Stimulated activated CD8-positive, alpha-beta memory T cell treated with anti-CD3 and anti-CD28 coated beads, Interleukin-7, amount 100 ng/mL, for 1 hour (primary cell): Measurements from ENCODE around the gene C10orf71.

ENCODE experiments used
- DNase-seq, 2 donors: peaks; one replicate each; pipeline ENCODE4 v3.0.0-alpha.2; 2020; ENCODE audit warnings: low read depth in 2 of 2

C10orf71 gene

GRCh38 chr10:49375611-49376010 lies 76.6 kb downstream of the C10orf71 start:
- no peak for DNase-seq
